Measurements from ENCODE around the gene TMEM252.

Gene TMEM252

DNA sequence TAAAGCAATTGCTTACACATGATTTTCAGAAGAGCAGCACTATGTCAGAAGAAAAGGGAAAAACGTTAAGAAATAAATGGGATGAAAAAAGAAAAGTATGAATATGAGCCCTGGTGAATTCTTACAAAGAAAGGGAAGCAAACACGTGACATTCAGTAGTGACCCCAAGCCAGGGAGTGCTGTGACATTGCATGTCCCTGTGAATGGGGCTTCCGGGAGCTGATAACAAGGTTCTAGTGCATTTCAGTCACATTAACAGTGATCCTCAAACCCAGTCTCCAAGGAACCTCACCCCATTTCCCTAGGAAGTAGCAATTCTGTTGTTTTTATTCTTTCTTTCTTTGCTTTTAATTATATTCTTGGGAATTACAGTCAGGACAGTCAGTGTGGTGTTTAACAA, 27.3 kb downstream of the TMEM252 start:
- no peak overlapping the region for H3K4me3 ChIP-seq (ENCODE audit: low read depth, low read length)
- H3K27ac ChIP-seq (ENCODE audit: low read depth, low read length): no peak overlapping the region
- no peaks in the 10 kb centered on the region for H3K79me2 ChIP-seq (ENCODE audit: control insufficient read depth, insufficient read depth, low read length, unreplicated experiment)
- H2AFZ ChIP-seq (ENCODE audit: low read length, unreplicated experiment): no peak overlapping the region
- H3K36me3 ChIP-seq (ENCODE audit: insufficient read depth, low read length): no peaks in the 10 kb centered on the region
- H3K27me3 ChIP-seq (ENCODE audit: insufficient read depth, low read length): no peaks in the 10 kb centered on the region
- no peaks in the 10 kb centered on the region for H3K4me1 ChIP-seq (ENCODE audit: control insufficient read depth, insufficient read depth, low read length, unreplicated experiment)

GRCh38 chr9:68509689-68510088, 31.0 kb downstream of the TMEM252 start:
- no peaks in the 10 kb centered on the region for H3K36me3 ChIP-seq (ENCODE audit: insufficient read depth, low read length)
- no peak overlapping the region for H3K4me3 ChIP-seq (ENCODE audit: low read depth, low read length)
- H3K79me2 ChIP-seq (ENCODE audit: control insufficient read depth, insufficient read depth, low read length, unreplicated experiment): no peaks in the 10 kb centered on the region
- no peak overlapping the region for H3K27ac ChIP-seq (ENCODE audit: low read depth, low read length)
- no peak overlapping the region for H2AFZ ChIP-seq (ENCODE audit: low read length, unreplicated experiment)
- H3K4me1 ChIP-seq (ENCODE audit: control insufficient read depth, insufficient read depth, low read length, unreplicated experiment): no peaks in the 10 kb centered on the region
- no peaks in the 10 kb centered on the region for H3K27me3 ChIP-seq (ENCODE audit: insufficient read depth, low read length)

DNA sequence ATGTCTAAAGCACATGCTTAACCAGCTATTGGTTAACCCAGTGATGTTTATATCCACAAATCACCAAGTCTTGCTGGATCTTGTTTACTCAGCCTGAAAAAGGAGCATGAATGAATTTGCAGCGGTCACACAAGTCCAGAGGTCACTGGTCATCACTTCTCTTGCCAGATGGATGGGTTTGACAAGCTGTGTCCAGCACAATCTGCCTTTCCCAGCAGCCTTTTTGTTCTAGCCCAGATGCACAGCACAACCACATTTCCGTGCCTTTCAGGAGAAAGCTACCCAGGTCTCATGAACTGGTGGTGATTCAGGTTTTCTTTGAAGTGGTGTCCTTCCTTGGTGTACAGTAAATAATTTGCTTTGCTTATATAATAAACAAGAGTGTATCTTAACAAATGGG, 32.1 kb downstream of the TMEM252 start:
- H3K4me1 ChIP-seq (ENCODE audit: control insufficient read depth, insufficient read depth, low read length, unreplicated experiment): no peaks in the 10 kb centered on the region
- H3K79me2 ChIP-seq (ENCODE audit: control insufficient read depth, insufficient read depth, low read length, unreplicated experiment): no peaks in the 10 kb centered on the region
- H2AFZ ChIP-seq (ENCODE audit: low read length, unreplicated experiment): no peak overlapping the region
- H3K27me3 ChIP-seq (ENCODE audit: insufficient read depth, low read length): no peaks in the 10 kb centered on the region
- no peak overlapping the region for H3K27ac ChIP-seq (ENCODE audit: low read depth, low read length)
- H3K4me3 ChIP-seq (ENCODE audit: low read depth, low read length): no peak overlapping the region
- H3K36me3 ChIP-seq (ENCODE audit: insufficient read depth, low read length): no peaks in the 10 kb centered on the region

- H3K27ac ChIP-seq (ENCODE audit: low read depth, low read length): no peak overlapping the region
- H3K79me2 ChIP-seq (ENCODE audit: control insufficient read depth, insufficient read depth, low read length, unreplicated experiment): no peaks in the 10 kb centered on the region
- no peak overlapping the region for H3K4me3 ChIP-seq (ENCODE audit: low read depth, low read length)
- no peak overlapping the region for H2AFZ ChIP-seq (ENCODE audit: low read length, unreplicated experiment)
- H3K36me3 ChIP-seq (ENCODE audit: insufficient read depth, low read length): no peaks in the 10 kb centered on the region
- no peaks in the 10 kb centered on the region for H3K4me1 ChIP-seq (ENCODE audit: control insufficient read depth, insufficient read depth, low read length, unreplicated experiment)
- no peaks in the 10 kb centered on the region for H3K27me3 ChIP-seq (ENCODE audit: insufficient read depth, low read length)
Observed at GRCh38 chr9:68507806-68508145, 32.9 kb downstream of the TMEM252 start.

DNA sequence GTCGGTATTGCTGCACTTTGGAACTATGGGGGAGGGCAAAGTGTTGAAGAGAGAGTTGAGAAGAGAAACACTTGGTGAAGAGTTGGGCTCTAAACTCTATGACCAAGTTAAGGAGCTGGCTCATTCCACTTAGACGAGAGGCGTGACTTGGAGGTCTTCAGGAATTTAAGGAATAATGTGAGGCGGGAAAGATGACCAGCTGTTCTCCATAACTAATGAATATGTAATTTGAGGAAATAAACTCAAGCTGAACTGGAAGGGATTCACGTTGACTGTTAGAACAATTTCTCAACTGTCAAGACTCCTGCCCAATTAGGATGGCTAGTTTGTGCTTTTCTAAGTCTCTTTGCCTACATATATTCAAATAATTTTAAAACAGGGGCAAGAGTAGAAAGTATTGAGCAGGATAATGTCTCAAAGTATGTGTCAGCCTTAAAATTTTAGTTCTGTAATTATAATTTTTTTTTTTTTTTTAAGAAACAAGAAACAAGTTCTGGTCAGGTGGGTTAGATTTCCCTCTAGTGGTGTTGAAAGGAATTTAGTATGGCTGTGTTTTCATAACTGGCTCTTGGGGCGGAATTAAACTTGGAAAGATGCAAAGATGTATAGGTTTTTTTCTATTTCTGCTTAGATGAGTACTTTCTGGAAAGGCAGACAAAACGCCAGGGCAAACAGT, 33.4 kb downstream of the TMEM252 start:
- H3K4me1 ChIP-seq (ENCODE audit: control insufficient read depth, insufficient read depth, low read length, unreplicated experiment): no peaks in the 10 kb centered on the region
- no peak overlapping the region for H2AFZ ChIP-seq (ENCODE audit: low read length, unreplicated experiment)
- H3K27ac ChIP-seq (ENCODE audit: low read depth, low read length): no peak overlapping the region
- no peaks in the 10 kb centered on the region for H3K27me3 ChIP-seq (ENCODE audit: insufficient read depth, low read length)
- H3K4me3 ChIP-seq (ENCODE audit: low read depth, low read length): no peak overlapping the region
- H3K79me2 ChIP-seq (ENCODE audit: control insufficient read depth, insufficient read depth, low read length, unreplicated experiment): no peaks in the 10 kb centered on the region
- no peaks in the 10 kb centered on the region for H3K36me3 ChIP-seq (ENCODE audit: insufficient read depth, low read length)

DNA sequence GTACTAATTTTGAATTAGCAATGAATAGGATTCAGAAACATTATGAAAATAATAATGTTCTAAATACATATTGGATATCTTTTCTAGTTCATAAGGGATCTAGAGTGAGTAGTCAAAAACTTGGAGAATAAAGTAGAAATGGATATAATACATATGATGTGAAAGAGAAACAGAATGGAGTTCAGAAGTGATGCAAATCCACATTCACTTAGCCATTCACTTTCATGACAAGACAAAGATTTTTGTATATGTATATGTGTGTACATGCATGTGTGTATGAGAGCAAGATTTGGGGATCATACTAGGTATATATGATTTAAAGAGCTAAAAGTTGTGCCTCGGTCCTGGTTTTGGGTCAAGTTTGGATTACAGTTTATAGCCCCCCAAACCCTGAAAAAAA, 34.1 kb downstream of the TMEM252 start:
- H3K79me2 ChIP-seq (ENCODE audit: control insufficient read depth, insufficient read depth, low read length, unreplicated experiment): no peaks in the 10 kb centered on the region
- H3K27me3 ChIP-seq (ENCODE audit: insufficient read depth, low read length): no peaks in the 10 kb centered on the region
- no peaks in the 10 kb centered on the region for H3K4me1 ChIP-seq (ENCODE audit: control insufficient read depth, insufficient read depth, low read length, unreplicated experiment)
- H2AFZ ChIP-seq (ENCODE audit: low read length, unreplicated experiment): no peak overlapping the region
- no peaks in the 10 kb centered on the region for H3K36me3 ChIP-seq (ENCODE audit: insufficient read depth, low read length)
- H3K4me3 ChIP-seq (ENCODE audit: low read depth, low read length): no peak overlapping the region
- no peak overlapping the region for H3K27ac ChIP-seq (ENCODE audit: low read depth, low read length)

GRCh38 chr9:68505681-68506409, 34.8 kb downstream of the TMEM252 start:
- Histone ChIP-seq H3K4me1 (ENCODE audit: control insufficient read depth, insufficient read depth, low read length, unreplicated experiment) (no peaks in the 10 kb centered on the region), H3K27me3 (ENCODE audit: insufficient read depth, low read length) (no peaks in the 10 kb centered on the region), H2AFZ (ENCODE audit: low read length, unreplicated experiment) (no peak overlapping the region), H3K79me2 (ENCODE audit: control insufficient read depth, insufficient read depth, low read length, unreplicated experiment) (no peaks in the 10 kb centered on the region), H3K36me3 (ENCODE audit: insufficient read depth, low read length) (no peaks in the 10 kb centered on the region), H3K4me3 (ENCODE audit: low read depth, low read length) (no peak overlapping the region), H3K27ac (ENCODE audit: low read depth, low read length) (no peak overlapping the region)

- Histone ChIP-seq H3K79me2 (ENCODE audit: control insufficient read depth, insufficient read depth, low read length, unreplicated experiment) (no peaks in the 10 kb centered on the region), H3K27me3 (ENCODE audit: insufficient read depth, low read length) (no peaks in the 10 kb centered on the region), H2AFZ (ENCODE audit: low read length, unreplicated experiment) (no peak overlapping the region), H3K27ac (ENCODE audit: low read depth, low read length) (no peak overlapping the region), H3K4me3 (ENCODE audit: low read depth, low read length) (no peak overlapping the region), H3K36me3 (ENCODE audit: insufficient read depth, low read length) (no peaks in the 10 kb centered on the region), H3K4me1 (ENCODE audit: control insufficient read depth, insufficient read depth, low read length, unreplicated experiment) (no peaks in the 10 kb centered on the region)
Observed at GRCh38 chr9:68502279-68502678, 38.4 kb downstream of the TMEM252 start.

- Histone ChIP-seq H2AFZ (ENCODE audit: low read length, unreplicated experiment) (no peak overlapping the region), H3K27me3 (ENCODE audit: insufficient read depth, low read length) (no peaks in the 10 kb centered on the region), H3K79me2 (ENCODE audit: control insufficient read depth, insufficient read depth, low read length, unreplicated experiment) (no peaks in the 10 kb centered on the region), H3K4me1 (ENCODE audit: control insufficient read depth, insufficient read depth, low read length, unreplicated experiment) (no peaks in the 10 kb centered on the region), H3K36me3 (ENCODE audit: insufficient read depth, low read length) (no peaks in the 10 kb centered on the region), H3K4me3 (ENCODE audit: low read depth, low read length) (no peak overlapping the region), H3K27ac (ENCODE audit: low read depth, low read length) (no peak overlapping the region)
Observed at GRCh38 chr9:68500457-68501381, 40.0 kb downstream of the TMEM252 start.

- Histone ChIP-seq H3K79me2 (ENCODE audit: control insufficient read depth, insufficient read depth, low read length, unreplicated experiment) (no peaks in the 10 kb centered on the region), H3K4me1 (ENCODE audit: control insufficient read depth, insufficient read depth, low read length, unreplicated experiment) (no peaks in the 10 kb centered on the region), H3K27me3 (ENCODE audit: insufficient read depth, low read length) (no peaks in the 10 kb centered on the region; the same call in 1 of the 2 replicates), H2AFZ (ENCODE audit: low read length, unreplicated experiment) (no peak overlapping the region), H3K27ac (ENCODE audit: low read depth, low read length) (no peak overlapping the region), H3K36me3 (ENCODE audit: insufficient read depth, low read length) (no peaks in the 10 kb centered on the region), H3K4me3 (ENCODE audit: low read depth, low read length) (no peak overlapping the region)
Observed at GRCh38 chr9:68498816-68499215, 41.9 kb downstream of the TMEM252 start.

Measured in ACC112 (cell line).